SK-N-MC (cell line): ENCODE results near the gene EN1.

ENCODE experiments used
- DNase-seq: peaks from one replicate; pipeline ENCODE4 v3.0.0-alpha.2; 2011; ENCODE audit warnings: low read depth, low spot score
- H3K27ac ChIP-seq: fragments of 200-600 bp; sonication (generic); 2 replicates; pipeline ENCODE4 v1.5.1; 2016; ENCODE audit warnings: mixed run types
- H3K36me3 ChIP-seq: fragments of 200-600 bp; sonication (generic); 2 replicates; pipeline ENCODE4 v1.6.1; 2017; ENCODE audit warnings: antibody characterized with exemption, low read length, mixed read lengths; ENCODE audit not compliant: insufficient read depth
- H3K4me3 ChIP-seq: fragments of 200-600 bp; sonication (generic); 2 replicates; pipeline ENCODE4 v1.5.1; 2016
- H3K9ac ChIP-seq: fragments of 200-600 bp; sonication (generic); 2 replicates; pipeline ENCODE4 v1.8.0; 2017; ENCODE audit warnings: mixed run types, mixed read lengths; ENCODE audit not compliant: insufficient read length
- H3K9me3 ChIP-seq: fragments of 200-600 bp; sonication (generic); 2 replicates; pipeline ENCODE4 v1.6.1; 2017; ENCODE audit warnings: low read depth, mild to moderate bottlenecking, antibody characterized with exemption, low read length, moderate library complexity, mixed read lengths
- EZH2 ChIP-seq: fragments of 200-600 bp; sonication (generic); IDR thresholded peaks from one replicate; pipeline ENCODE4 v1.6.1; 2017; ENCODE audit warnings: antibody characterized with exemption
- FOXP2 ChIP-seq: optimal IDR thresholded peaks from 2 replicates; pipeline ENCODE3; 2011; ENCODE audit warnings: mild to moderate bottlenecking, moderate library complexity; ENCODE audit not compliant: insufficient read depth; ENCODE audit errors: extremely low read length, control extremely low read depth
- POLR2AphosphoS5 ChIP-seq: IDR thresholded peaks from 2 replicates; pipeline ENCODE4 v1.6.1; 2012; ENCODE audit warnings: mild to moderate bottlenecking, low read depth, low read length, borderline replicate concordance

Gene EN1

GRCh38 chr2:118800736-118801135, 46.7 kb downstream of the EN1 start:
- DNase-seq: no peak
- Histone ChIP-seq H3K9me3 (no peaks in the 10 kb centered on the region), H3K4me3 (no peak overlapping the region), H3K36me3 (no peaks in the 10 kb centered on the region), H3K27ac (no peak overlapping the region), H3K9ac (no peak overlapping the region)
- TF ChIP-seq EZH2: no peak

GRCh38 chr2:118794546-118794945, 52.9 kb downstream of the EN1 start:
- TF ChIP-seq FOXP2 (no peak), POLR2AphosphoS5 (no peak), EZH2 (no peak)
- Histone ChIP-seq H3K27ac (no peak overlapping the region), H3K9me3 (no peaks in the 10 kb centered on the region), H3K9ac (no peak overlapping the region), H3K36me3 (no peaks in the 10 kb centered on the region), H3K4me3 (no peak overlapping the region)
- DNase-seq: no peak
